K562 (cell line): ENCODE data around the gene USP32. TPM values are rescaled to one million over a fixed set of nuclear protein-coding genes. Genes with fewer than 3 reads are reported as not detected.

Experiments used
- ATAC-seq: fragments of 200-7000 bp; cut with Tn5 transposase; 3 replicates; pipeline ENCODE4 v1.9.1; 2020; ENCODE audit warnings: moderate library complexity
- BruUV-seq: library from RNA; stranded (reverse); fragments of 400-500 nt; replicated peaks from 2 replicates; lab custom pipeline; 2021; lab: Mats Ljungman, UMichigan
- CTCF ChIA-PET: fragments of 300-600 bp; formaldehyde crosslinking; extraction: SDS; loops from one replicate; lab custom pipeline; 2021; ENCODE audit warnings: low intra/inter-chr PET ratio; lab: Yijun Ruan, JAX
- POLR2A ChIA-PET: fragments of 300-600, 350-650 bp; sonication (Branson Sonifier 250); formaldehyde crosslinking; extraction: SDS; loops from one replicate; lab custom pipeline; 2021; ENCODE audit warnings: antibody characterized with exemption, inconsistent platforms; lab: Yijun Ruan, JAX
- DNase-seq, 4 experiments: peaks; one replicate each; pipeline versions ENCODE4 v3.0.0 to v3.0.0-alpha.2; 2011 to 2018; ENCODE audit warnings: low spot score in 3 of 4, mixed read lengths in 3 of 4; ENCODE audit errors: extremely low read depth in 1 of 4
- FAIRE-seq: peaks from 2 replicates; lab custom pipeline; 2011; peaks lifted over from hg19 to GRCh38; lab: Jason Lieb, UNC
- H2AFZ ChIP-seq: 2 replicates; pipeline ENCODE4 v1.6.0; 2011; ENCODE audit warnings: low read depth, low read length, control low read depth, inconsistent platforms
- H3K27ac ChIP-seq: fragments of 200-600 bp; 3 replicates; pipeline ENCODE4 v1.8.0; 2011; ENCODE audit warnings: low read depth, mild to moderate bottlenecking, control low read depth, inconsistent platforms, low read length, moderate library complexity, mixed read lengths; ENCODE audit errors: extremely low read depth
- H3K27me3 ChIP-seq, 2 experiments: fragments of 300-600 bp in 1 of 2; 2 replicates in 1 of 2; 3 replicates in 1 of 2; pipeline versions ENCODE4 v1.6.0 to v1.8.0; 2011; ENCODE audit warnings: inconsistent platforms in 2 of 2, low read length in 2 of 2, mild to moderate bottlenecking in 1 of 2, mixed read lengths in 1 of 2, moderate library complexity in 1 of 2; ENCODE audit not compliant: control insufficient read depth in 2 of 2, insufficient read depth in 2 of 2
- H3K36me3 ChIP-seq: fragments of 300-600 bp; 3 replicates; pipeline ENCODE4 v1.8.0; 2011; ENCODE audit warnings: mild to moderate bottlenecking, low read length, inconsistent platforms; ENCODE audit not compliant: control insufficient read depth, insufficient read depth
- H3K4me1 ChIP-seq, 2 experiments: fragments of 200-600 bp in 1 of 2; replicated peaks in 1 of 2; 2 replicates in 1 of 2; 3 replicates in 1 of 2; pipeline versions ENCODE4 v1.5.1 to v1.8.0; 2011; ENCODE audit warnings: inconsistent platforms in 2 of 2, low read length in 2 of 2, mild to moderate bottlenecking in 1 of 2, mixed read lengths in 1 of 2, moderate library complexity in 1 of 2; ENCODE audit not compliant: control insufficient read depth in 2 of 2, insufficient read depth in 2 of 2
- H3K4me2 ChIP-seq: 2 replicates; pipeline ENCODE4 v1.6.1; 2011; ENCODE audit warnings: low read length, control low read depth, inconsistent platforms, mixed read lengths; ENCODE audit not compliant: insufficient read depth
- H3K4me3 ChIP-seq: fragments of 200-600 bp; sonication (generic), shearing (Covaris generic); 2 replicates; pipeline ENCODE4 v1.5.1; 2016; ENCODE audit warnings: control low read depth, inconsistent platforms
- H3K79me2 ChIP-seq: fragments of 200-600 bp; 3 replicates; pipeline ENCODE4 v1.8.0; 2011; ENCODE audit warnings: low read length, inconsistent platforms; ENCODE audit not compliant: control insufficient read depth, insufficient read depth
- H3K9ac ChIP-seq, 2 experiments: 2 replicates each; pipeline versions ENCODE4 v1.6.0 to v1.6.1; 2011; ENCODE audit warnings: low read depth in 2 of 2, low read length in 2 of 2, control low read depth in 1 of 2, inconsistent platforms in 1 of 2, mild to moderate bottlenecking in 1 of 2, mixed read lengths in 1 of 2; ENCODE audit not compliant: insufficient read depth in 1 of 2
- H3K9me1 ChIP-seq: one replicate; pipeline ENCODE4 v1.6.0; 2011; ENCODE audit warnings: inconsistent platforms, mild to moderate bottlenecking, low read length, moderate library complexity; ENCODE audit not compliant: control insufficient read depth, insufficient read depth
- H3K9me3 ChIP-seq: replicated peaks from 2 replicates; pipeline ENCODE4 v1.5.1; 2011; ENCODE audit warnings: low read depth, low read length, inconsistent platforms; ENCODE audit not compliant: control insufficient read depth, insufficient read depth
- H4K20me1 ChIP-seq: replicated peaks from 2 replicates; pipeline ENCODE4 v1.6.1; 2011; ENCODE audit warnings: low read length, inconsistent platforms, mixed read lengths; ENCODE audit not compliant: control insufficient read depth, insufficient read depth
- HDAC6 ChIP-seq: IDR thresholded peaks from 2 replicates; pipeline ENCODE4 v1.6.1; 2012; ENCODE audit warnings: low read depth, mild to moderate bottlenecking, control low read depth, inconsistent platforms, low read length, moderate library complexity
- NFATC3 ChIP-seq: fragments of 450-650 bp; IDR thresholded peaks from 2 replicates; pipeline ENCODE4 v1.6.1; 2017; ENCODE audit warnings: mild to moderate bottlenecking
- NFYB ChIP-seq: IDR thresholded peaks from 2 replicates; pipeline ENCODE4 v1.6.1; 2011; ENCODE audit warnings: mild to moderate bottlenecking, moderate library complexity; ENCODE audit not compliant: insufficient read length; ENCODE audit errors: extremely low read depth
- PTBP1 ChIP-seq: fragments of 200-400 bp; formaldehyde crosslinking; IDR thresholded peaks from 2 replicates; pipeline ENCODE4 v1.6.1; 2017; ENCODE audit warnings: low read depth, low read length
- THRB ChIP-seq: fragments of 450-650 bp; formaldehyde crosslinking; conservative IDR thresholded peaks from 2 replicates; pipeline ENCODE4 v1.4.0; 2022; ENCODE audit warnings: mild to moderate bottlenecking, missing genetic modification characterization
- WGBS: fragments of 100-300 bp; shearing (Covaris generic); methylation state at CpG from one replicate; pipeline ENCODE4 v1.1.6; 2016; ENCODE audit warnings: low coverage, mixed read lengths; ENCODE audit not compliant: insufficient coverage; ENCODE audit errors: missing lambda C conversion rate; 5-methylcytosine and 5-hydroxymethylcytosine counted together
- in situ Hi-C: fragments of 300-500 bp; cut with MboI; formaldehyde crosslinking; loops from 4 replicates; pipeline ENCODE4 v1.15.0; 2018; ENCODE audit warnings: inconsistent platforms, mixed read lengths
- intact Hi-C: fragments of 100-400 bp; cut with micrococcal nuclease; formaldehyde crosslinking; loops from 2 replicates; pipeline ENCODE4 v1.14.2; 2022
- polyA plus RNA-seq, 8 experiments: library from polyadenylated mRNA; depleted of rRNA in 4 of 8; stranded (reverse) in 5 of 8; unstranded in 3 of 8; fragments of >200 nt; fragmentation: Nextera tagmentation in 2 of 8; fragmentation: Illumina TruSeq in 1 of 8; extraction: Ambion mirVana in 2 of 8; extraction: Trizol in 1 of 8; gene quantifications; 2 replicates each; pipeline versions ENCODE4 v1.2.1 to v1.2.3, GENCODE V29; 2011 to 2014; ENCODE audit warnings: inconsistent platforms in 1 of 8, missing spikeins in 1 of 8
- total RNA-seq, 7 experiments: library from RNA; depleted of rRNA in 6 of 7; stranded (reverse); fragments of >200 nt in 6 of 7; fragmentation: Illumina TruSeq in 2 of 7; extraction: Trizol in 2 of 7; gene quantifications; 2 replicates each; pipeline versions ENCODE4 v1.2.1 to v1.2.3, GENCODE V29; 2011 to 2021; ENCODE audit warnings: low replicate concordance in 1 of 7
- TF ChIP-seq, protein P1 (sequence below): fragments of 200-800 bp; sonication (Bioruptor generic); IDR thresholded peaks from 2 replicates; pipeline ENCODE4 v1.6.1; 2017; ENCODE audit warnings: missing genetic modification characterization, missing compliant biosample characterization

Gene USP32
- total and polyA plus RNA-seq, 9 of the 15 experiments (the other 6 are each of a cell fraction or from before 2014, with no cell fraction given), result 18.0 to 69.3 (median 47.1) TPM

DNA sequence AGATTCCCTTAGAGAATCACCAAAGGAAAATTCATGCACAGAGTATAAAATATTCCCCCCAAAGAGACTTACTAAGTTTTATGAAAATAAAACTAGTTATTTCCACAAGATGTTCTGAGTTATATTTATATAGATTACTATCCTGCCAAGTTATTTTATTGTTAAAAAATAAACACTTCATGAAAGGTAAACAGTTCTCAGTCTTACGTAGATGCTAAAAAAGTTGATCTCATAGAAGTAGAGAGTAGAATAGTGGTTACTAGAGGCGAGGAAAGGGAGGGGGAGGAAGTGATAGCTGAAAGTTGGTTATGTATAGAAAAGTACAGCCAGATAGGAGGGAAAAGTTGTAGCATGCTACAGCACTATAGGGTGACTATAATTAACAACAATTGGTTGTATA is 65.2 kb downstream of the USP32 start:
- Histone ChIP-seq H3K27ac (no peak overlapping the region), H2AFZ (no peak overlapping the region), H3K9me3 (no peaks in the 10 kb centered on the region), H3K9me1 (no peaks in the 10 kb centered on the region), H3K4me3 (no peak overlapping the region), H3K4me2 (no peak overlapping the region), H3K27me3 (no peaks in the 10 kb centered on the region), H3K36me3 (peaks cover 7% of the 10 kb centered on the region; the same call in 2 of the 3 replicates), H4K20me1 (no peaks in the 10 kb centered on the region), H3K9ac (no peak overlapping the region), H3K4me1 (peaks cover 0 to 15% of the 10 kb centered on the region in 2 experiments; a peak in 1 of 5 replicates), H3K79me2 (peaks cover 47% of the 10 kb centered on the region)
- intact Hi-C loops, result no loop called here
- WGBS, result 77% methylated on average over 2 of the region's 2 CpGs
- DNase-seq (no peak), ATAC-seq (no peak), FAIRE-seq (no peak)
- ChIA-PET CTCF (no interaction called here), POLR2A (no interaction called here)
- in situ Hi-C loops, result no loop called here
- TF ChIP-seq NFYB (no peak), HDAC6 (no peak), THRB (no peak), PTBP1 (no peak), NFATC3 (no peak)
- TF ChIP-seq, protein P1, sequence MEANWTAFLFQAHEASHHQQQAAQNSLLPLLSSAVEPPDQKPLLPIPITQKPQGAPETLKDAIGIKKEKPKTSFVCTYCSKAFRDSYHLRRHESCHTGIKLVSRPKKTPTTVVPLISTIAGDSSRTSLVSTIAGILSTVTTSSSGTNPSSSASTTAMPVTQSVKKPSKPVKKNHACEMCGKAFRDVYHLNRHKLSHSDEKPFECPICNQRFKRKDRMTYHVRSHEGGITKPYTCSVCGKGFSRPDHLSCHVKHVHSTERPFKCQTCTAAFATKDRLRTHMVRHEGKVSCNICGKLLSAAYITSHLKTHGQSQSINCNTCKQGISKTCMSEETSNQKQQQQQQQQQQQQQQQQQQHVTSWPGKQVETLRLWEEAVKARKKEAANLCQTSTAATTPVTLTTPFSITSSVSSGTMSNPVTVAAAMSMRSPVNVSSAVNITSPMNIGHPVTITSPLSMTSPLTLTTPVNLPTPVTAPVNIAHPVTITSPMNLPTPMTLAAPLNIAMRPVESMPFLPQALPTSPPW (CRISPR knock-in tag), result no peak
- no TSS peak for BruUV-seq
